HEK293 (cell line): ENCODE measurements around the gene GRIK2.

Experiments used
- CTCF ChIA-PET: fragments of 350-600 bp; formaldehyde crosslinking; extraction: SDS; loops from one replicate; lab custom pipeline; 2021; ENCODE audit warnings: antibody characterized with exemption; lab: Yijun Ruan, JAX
- POLR2A ChIA-PET: fragments of 300-600 bp; formaldehyde crosslinking; extraction: SDS; loops from one replicate; lab custom pipeline; 2020; ENCODE audit warnings: antibody characterized with exemption, inconsistent platforms; lab: Yijun Ruan, JAX
- H3K27ac ChIP-seq: fragments of 200-500 bp; sonication (Bioruptor generic); 2 replicates; pipeline ENCODE4 v1.5.1; 2014; ENCODE audit warnings: low read depth, low read length, control low read depth, inconsistent platforms; ENCODE audit errors: extremely low read depth
- H3K36me3 ChIP-seq, 2 experiments: fragments of 200-500 bp in 1 of 2; sonication (Bioruptor generic) in 1 of 2; 1 replicate in 1 of 2; 2 replicates in 1 of 2; pipeline ENCODE4 v1.5.1; 2014 to 2017; ENCODE audit warnings: inconsistent platforms in 2 of 2, low read length in 2 of 2; ENCODE audit not compliant: control insufficient read depth in 2 of 2, insufficient read depth in 1 of 2
- H3K4me1 ChIP-seq: fragments of 200-500 bp; sonication (Bioruptor generic); 2 replicates; pipeline ENCODE4 v1.5.1; 2014; ENCODE audit warnings: mild to moderate bottlenecking, low read length, inconsistent platforms; ENCODE audit not compliant: control insufficient read depth, insufficient read depth
- H3K4me3 ChIP-seq: 2 replicates; pipeline ENCODE4 v1.5.1; 2011; ENCODE audit warnings: low read depth, mild to moderate bottlenecking, control low read depth, low read length, moderate library complexity
- H3K9me3 ChIP-seq: fragments of 200-500 bp; sonication (Bioruptor generic); 2 replicates; pipeline ENCODE4 v1.5.1; 2014; ENCODE audit warnings: low read depth, low read length, inconsistent platforms; ENCODE audit not compliant: control insufficient read depth, insufficient read depth
- BCL6B ChIP-seq: fragments of 450-650 bp; formaldehyde crosslinking; IDR thresholded peaks from 2 replicates; pipeline ENCODE4 v1.5.1; 2017; ENCODE audit warnings: missing biosample characterization, missing genetic modification characterization
- GLI2 ChIP-seq: fragments of 450-650 bp; formaldehyde crosslinking; IDR thresholded peaks from 2 replicates; pipeline ENCODE4; 2017; ENCODE audit warnings: missing biosample characterization, missing genetic modification characterization, low read depth, borderline replicate concordance
- HIC1 ChIP-seq: fragments of 450-650 bp; formaldehyde crosslinking; IDR thresholded peaks from 2 replicates; pipeline ENCODE4 v1.5.1; 2016; ENCODE audit warnings: missing biosample characterization, missing genetic modification characterization
- PBX3 ChIP-seq: sonication (generic); formaldehyde crosslinking; IDR thresholded peaks from 2 replicates; pipeline ENCODE4 v1.8.1; 2022; ENCODE audit warnings: mild to moderate bottlenecking, moderate library complexity, missing genetic modification reagents
- SALL2 ChIP-seq: fragments of 450-650 bp; formaldehyde crosslinking; IDR thresholded peaks from 2 replicates; pipeline ENCODE4 v1.5.0; 2017; ENCODE audit warnings: missing biosample characterization, mild to moderate bottlenecking, missing genetic modification characterization, borderline replicate concordance
- TSHZ1 ChIP-seq: fragments of 450-650 bp; formaldehyde crosslinking; IDR thresholded peaks from 2 replicates; pipeline ENCODE4 v1.5.1; 2016; ENCODE audit warnings: missing biosample characterization, missing genetic modification characterization, borderline replicate concordance
- ZNF138 ChIP-seq: fragments of 450-650 bp; formaldehyde crosslinking; IDR thresholded peaks from 2 replicates; pipeline ENCODE4 v1.5.1; 2016; ENCODE audit warnings: missing biosample characterization, missing genetic modification characterization, borderline replicate concordance
- ZNF426 ChIP-seq: fragments of 450-650 bp; formaldehyde crosslinking; IDR thresholded peaks from 2 replicates; pipeline ENCODE4 v1.5.1; 2017; ENCODE audit warnings: missing biosample characterization, missing genetic modification characterization, mild to moderate bottlenecking, inconsistent platforms, moderate library complexity
- ZNF571 ChIP-seq: fragments of 450-650 bp; formaldehyde crosslinking; IDR thresholded peaks from 2 replicates; pipeline ENCODE4 v1.5.0; 2017; ENCODE audit warnings: missing biosample characterization, missing genetic modification characterization
- ZNF585B ChIP-seq: fragments of 450-650 bp; formaldehyde crosslinking; IDR thresholded peaks from 2 replicates; pipeline ENCODE4 v1.5.1; 2016; ENCODE audit warnings: missing biosample characterization, missing genetic modification characterization
- ZNF660 ChIP-seq: fragments of 450-650 bp; IDR thresholded peaks from 2 replicates; pipeline ENCODE4 v1.5.1; 2018; ENCODE audit warnings: missing biosample characterization, mild to moderate bottlenecking, missing genetic modification characterization
- ZSCAN18 ChIP-seq: fragments of 450-650 bp; formaldehyde crosslinking; IDR thresholded peaks from 2 replicates; pipeline ENCODE4 v1.5.1; 2016; ENCODE audit warnings: missing biosample characterization, missing genetic modification characterization

The GRIK2 gene

GRCh38 chr6:101655109-101655508 is 261.6 kb downstream of the GRIK2 start:
- Histone ChIP-seq H3K4me1 (no peaks in the 10 kb centered on the region), H3K9me3 (no peaks in the 10 kb centered on the region), H3K4me3 (no peak overlapping the region), H3K27ac (no peak overlapping the region), H3K36me3 (no peaks in the 10 kb centered on the region)
- POLR2A ChIA-PET: no interaction called here
- CTCF ChIA-PET: interaction anchor here (0.6 kb wide), 1 partner anchor 99 kb away, joined by 3 read pairs; no protein-coding TSS in a partner anchor
- TF ChIP-seq TSHZ1 (tag by site-specific recombination): no peak
- TF ChIP-seq ZNF571 (tag by site-specific recombination): no peak
- TF ChIP-seq PBX3 (CRISPR knock-in tag): no peak
- TF ChIP-seq SALL2 (tag by site-specific recombination): no peak
- no peak for TF ChIP-seq HIC1
- TF ChIP-seq ZNF660: no peak
- TF ChIP-seq ZNF585B (tag by site-specific recombination): no peak

- no peak for TF ChIP-seq ZSCAN18 (tag by site-specific recombination)
- H3K36me3 ChIP-seq: no peaks in the 10 kb centered on the region
- no peak overlapping the region for H3K27ac ChIP-seq
- ChIA-PET POLR2A (no interaction called here), CTCF (no interaction called here)
- no peak overlapping the region for H3K4me3 ChIP-seq
- H3K9me3 ChIP-seq: no peaks in the 10 kb centered on the region
- no peaks in the 10 kb centered on the region for H3K4me1 ChIP-seq
These were observed 268.8 kb downstream of the GRIK2 start for GRCh38 chr6:101662111-101662897.

GRCh38 chr6:101663100-101663499 is 269.6 kb downstream of the GRIK2 start:
- Histone ChIP-seq H3K4me1 (no peaks in the 10 kb centered on the region), H3K4me3 (no peak overlapping the region), H3K9me3 (no peaks in the 10 kb centered on the region), H3K27ac (no peak overlapping the region), H3K36me3 (no peaks in the 10 kb centered on the region)
- CTCF ChIA-PET: no interaction called here
- TF ChIP-seq ZNF426 (tag by site-specific recombination) (no peak), BCL6B (no peak), ZNF138 (no peak), GLI2 (tag by site-specific recombination) (no peak)
- POLR2A ChIA-PET: no interaction called here
